PC-3 (cell line): ENCODE measurements around the gene TP53I11. TPM values are rescaled to one million over a fixed set of nuclear protein-coding genes. Genes with fewer than 3 reads are reported as not detected.

ENCODE experiments used
- ATAC-seq: fragments of 200-7000 bp; cut with Tn5 transposase; 2 replicates; pipeline ENCODE4 v1.9.1; 2020; ENCODE audit warnings: mild to moderate bottlenecking, moderate library complexity
- BruUV-seq: library from RNA; stranded (reverse); fragments of 400-500 nt; replicated peaks from 2 replicates; lab custom pipeline; 2021; lab: Mats Ljungman, UMichigan
- CTCF ChIA-PET: fragments of 300-600 bp; sonication (Branson Sonifier 250); formaldehyde crosslinking; loops from one replicate; lab custom pipeline; 2022; ENCODE audit warnings: antibody characterized with exemption; lab: Charles Lee
- POLR2A ChIA-PET: fragments of 300-600 bp; sonication (Branson Sonifier 250); formaldehyde crosslinking; loops from one replicate; lab custom pipeline; 2022; ENCODE audit warnings: antibody characterized with exemption; ENCODE audit not compliant: unreplicated experiment; lab: Charles Lee
- DNase-seq: peaks from one replicate; pipeline ENCODE4 v3.0.0-alpha.2; 2015
- H2AFZ ChIP-seq: fragments of 300-600 bp; sonication (generic); 2 replicates; pipeline ENCODE4 v1.6.0; 2016; ENCODE audit warnings: antibody characterized with exemption, low read length
- H3F3A ChIP-seq: fragments of 300-600 bp; sonication (generic); one replicate; pipeline ENCODE4 v1.6.0; 2017; ENCODE audit warnings: antibody characterized with exemption, low read length, control low read depth, mild to moderate bottlenecking; ENCODE audit not compliant: unreplicated experiment
- H3K27ac ChIP-seq: fragments of 300-600 bp; sonication (generic); 2 replicates; pipeline ENCODE4 v1.5.1; 2016; ENCODE audit warnings: mild to moderate bottlenecking, low read length
- H3K27me3 ChIP-seq: fragments of 300-600 bp; sonication (generic); 2 replicates; pipeline ENCODE4 v1.6.1; 2016; ENCODE audit warnings: low read length, mixed read lengths
- H3K36me3 ChIP-seq: fragments of 300-600 bp; sonication (generic); 2 replicates; pipeline ENCODE4 v1.6.1; 2016; ENCODE audit warnings: low read depth, mixed run types, low read length, mixed read lengths
- H3K4me1 ChIP-seq: fragments of 300-600 bp; sonication (generic); 2 replicates; pipeline ENCODE4 v1.5.1; 2016; ENCODE audit warnings: low read length; ENCODE audit not compliant: insufficient read depth
- H3K4me2 ChIP-seq: fragments of 300-600 bp; sonication (generic); 2 replicates; pipeline ENCODE4 v1.6.0; 2016; ENCODE audit warnings: low read length
- H3K4me3 ChIP-seq: fragments of 300-600 bp; sonication (generic); 2 replicates; pipeline ENCODE4 v1.5.1; 2016; ENCODE audit warnings: mild to moderate bottlenecking, low read length, mixed read lengths
- H3K79me2 ChIP-seq: fragments of 300-600 bp; sonication (generic); 2 replicates; pipeline ENCODE4 v1.6.1; 2017; ENCODE audit warnings: low read length, mixed read lengths
- H3K9ac ChIP-seq: fragments of 300-600 bp; sonication (generic); 2 replicates; pipeline ENCODE4 v1.6.0; 2016; ENCODE audit warnings: mild to moderate bottlenecking, low read length
- H3K9me2 ChIP-seq: fragments of 300-600 bp; sonication (generic); replicated peaks from 2 replicates; pipeline ENCODE4 v1.6.1; 2016; ENCODE audit warnings: mixed run types, low read length, mixed read lengths
- H3K9me3 ChIP-seq: fragments of 300-600 bp; sonication (generic); 2 replicates; pipeline ENCODE4 v1.6.1; 2016; ENCODE audit warnings: low read length, mixed read lengths
- H4K20me1 ChIP-seq: fragments of 300-600 bp; sonication (generic); 2 replicates; pipeline ENCODE4 v1.6.1; 2016; ENCODE audit warnings: low read length, mixed read lengths
- CTCF ChIP-seq: fragments of 300-600 bp; sonication (generic); conservative IDR thresholded peaks from 2 replicates; pipeline ENCODE4 v1.5.1; 2017; ENCODE audit warnings: antibody characterized with exemption, low read depth, mild to moderate bottlenecking, low read length
- EZH2 ChIP-seq: fragments of 300-600 bp; sonication (generic); IDR thresholded peaks from one replicate; pipeline ENCODE4 v1.6.1; 2017; ENCODE audit warnings: antibody characterized with exemption, mild to moderate bottlenecking, low read length; ENCODE audit not compliant: unreplicated experiment
- EZH2phosphoT487 ChIP-seq: fragments of 300-600 bp; sonication (generic); IDR thresholded peaks from 2 replicates; pipeline ENCODE4 v1.6.1; 2018; ENCODE audit warnings: mild to moderate bottlenecking, antibody characterized with exemption, low read length, borderline replicate concordance
- intact Hi-C: fragments of 100-400 bp; cut with micrococcal nuclease; formaldehyde crosslinking; loops from 2 replicates; pipeline ENCODE4 v1.9.0; 2023
- total RNA-seq: library from RNA; depleted of rRNA; stranded (reverse); fragments of >200 nt; gene quantifications from 2 replicates; pipeline ENCODE4 v1.2.3, GENCODE V29; 2014

The TP53I11 gene
- total RNA-seq, 1 experiment from 2014 or later, result 30.8 TPM

- no peaks in the 10 kb centered on the region for H3K9me3 ChIP-seq
- no peaks in the 10 kb centered on the region for H3K9me2 ChIP-seq
- DNase-seq, result no peak
- no peaks in the 10 kb centered on the region for H3K79me2 ChIP-seq
- no peak overlapping the region for H3K9ac ChIP-seq
- no TSS peak for BruUV-seq
- TF ChIP-seq CTCF (no peak), EZH2phosphoT487 (no peak), EZH2 (no peak)
- H3K27ac ChIP-seq, result no peak overlapping the region
- H3K27me3 ChIP-seq, result no peaks in the 10 kb centered on the region
- H3K4me2 ChIP-seq, result no peak overlapping the region
- no peak for ATAC-seq
- no peak overlapping the region for H3K4me3 ChIP-seq
- CTCF ChIA-PET, result no interaction called here
- H2AFZ ChIP-seq, result no peak overlapping the region
- peaks cover 12% of the 10 kb centered on the region for H3K4me1 ChIP-seq
- intact Hi-C loops, result no loop called here
- H3F3A ChIP-seq, result no peaks in the 10 kb centered on the region
- POLR2A ChIA-PET, result no interaction called here
- no peaks in the 10 kb centered on the region for H3K36me3 ChIP-seq
- H4K20me1 ChIP-seq, result no peaks in the 10 kb centered on the region
These were observed 8.4 kb downstream of the TP53I11 start for GRCh38 chr11:44942029-44942955.

DNA sequence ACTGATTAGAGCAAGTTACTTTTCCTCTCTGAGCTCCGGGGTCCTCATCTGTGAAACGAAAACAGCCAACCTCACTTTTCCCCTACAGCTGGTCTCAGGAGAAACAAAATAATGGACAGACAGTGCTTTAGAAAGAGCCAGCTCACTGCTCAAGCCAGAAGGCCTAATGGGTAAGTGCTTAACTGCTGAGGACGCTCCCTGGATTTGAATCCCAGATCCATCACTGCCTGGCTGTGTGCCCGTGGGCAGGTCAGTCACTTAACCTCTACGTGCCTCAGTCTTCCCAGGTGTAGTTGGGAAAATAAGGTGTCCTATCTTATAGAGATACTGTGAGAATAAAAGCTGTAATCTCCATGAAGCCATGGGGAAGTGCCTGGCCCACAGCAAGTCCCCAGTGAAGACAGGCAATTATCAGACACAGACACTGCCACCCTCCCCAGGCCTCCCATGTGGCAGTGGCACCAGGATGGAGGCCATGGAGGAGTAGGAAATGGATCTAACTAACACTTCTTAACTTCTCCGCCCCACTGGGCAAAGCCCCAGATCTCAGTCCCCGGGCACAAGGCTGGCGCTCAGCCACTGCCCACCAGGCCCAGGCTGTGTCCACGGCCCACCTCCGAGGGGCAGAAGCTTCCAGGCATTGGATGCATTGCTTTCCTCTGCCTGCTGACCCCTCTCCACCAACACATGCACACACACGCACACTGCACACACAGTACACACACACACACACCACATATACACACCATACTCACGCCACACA lies 9.2 kb downstream of the TP53I11 start:
- ATAC-seq, result no peak
- no peak for TF ChIP-seq CTCF
- no peak for TF ChIP-seq EZH2phosphoT487
- TF ChIP-seq EZH2, result no peak
- Histone ChIP-seq H3K36me3 (no peaks in the 10 kb centered on the region), H3K9me2 (no peaks in the 10 kb centered on the region), H3K4me3 (no peak overlapping the region), H3K4me1 (peaks cover 12% of the 10 kb centered on the region), H3F3A (no peaks in the 10 kb centered on the region), H3K9me3 (no peaks in the 10 kb centered on the region), H3K27ac (no peak overlapping the region), H3K4me2 (no peak overlapping the region), H3K27me3 (no peaks in the 10 kb centered on the region), H3K9ac (no peak overlapping the region), H2AFZ (no peak overlapping the region), H3K79me2 (no peaks in the 10 kb centered on the region), H4K20me1 (no peaks in the 10 kb centered on the region)
- ChIA-PET POLR2A (interaction anchor here (0.6 kb wide), 1 partner anchor 154 kb away, joined by 3 read pairs; no protein-coding TSS in a partner anchor), CTCF (no interaction called here)
- no peak for DNase-seq
- no TSS peak for BruUV-seq
- intact Hi-C loops, result no loop called here
